Left renal cortex interstitium (tissue), 4 donors: ENCODE measurements around the gene TSPAN5. TPM values are rescaled to one million over a fixed set of nuclear protein-coding genes. Genes with fewer than 3 reads are reported as not detected.

Experiments used
- DNase-seq, 4 donors: peaks; one replicate each; pipeline ENCODE4 v3.0.0-alpha.2; 2013; ENCODE audit warnings: low read depth in 4 of 4, low spot score in 2 of 4, missing footprints in 1 of 4
- polyA plus RNA-seq, 4 donors: library from polyadenylated mRNA; unstranded; fragments of 120-200 nt; gene quantifications; one replicate each; pipeline ENCODE4 v1.2.1, GENCODE V29; 2013; ENCODE audit not compliant: insufficient read length in 4 of 4

Gene TSPAN5
- polyA plus RNA-seq, 4 donors, result 24.1 to 29.0 (median 25.4) TPM

GRCh38 chr4:98674404-98675173 is 16.2 kb upstream of the TSPAN5 start:
- no peak for DNase-seq

DNA sequence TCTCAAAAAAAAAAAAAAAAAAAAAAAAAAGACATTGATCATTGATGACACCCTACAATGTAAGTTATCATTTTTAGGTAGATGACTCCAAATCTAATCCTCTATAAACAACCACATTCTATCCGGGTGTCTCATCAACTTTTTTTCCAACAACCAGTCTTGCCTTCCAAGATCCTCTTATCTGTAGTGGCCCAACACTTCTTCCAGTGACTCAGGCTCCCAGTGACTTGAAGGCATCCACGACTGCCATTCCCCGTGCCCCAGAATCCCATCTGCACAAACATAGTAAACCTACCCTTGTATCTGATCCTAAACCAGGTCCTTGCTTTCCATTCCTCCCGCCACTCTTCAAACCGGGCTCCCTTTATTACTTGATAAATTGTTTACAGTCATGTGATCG is 15.6 kb upstream of the TSPAN5 start:
- DNase-seq, result no peak

- DNase-seq, result no peak
Observed at GRCh38 chr4:98673288-98673644, 14.9 kb upstream of the TSPAN5 start.

GRCh38 chr4:98672583-98673287 is 14.3 kb upstream of the TSPAN5 start:
- no peak for DNase-seq

GRCh38 chr4:98671131-98671530 is 12.7 kb upstream of the TSPAN5 start:
- DNase-seq, result no peak

GRCh38 chr4:98670186-98670585 is 11.8 kb upstream of the TSPAN5 start:
- DNase-seq, result no peak

GRCh38 chr4:98669577-98669976 is 11.2 kb upstream of the TSPAN5 start:
- DNase-seq, result no peak

- DNase-seq, result no peak
Observed at GRCh38 chr4:98664959-98665358, 6.5 kb upstream of the TSPAN5 start.

- no peak for DNase-seq
Observed at GRCh38 chr4:98663226-98664006, 5.0 kb upstream of the TSPAN5 start.

- DNase-seq, result no peak
Observed at GRCh38 chr4:98662626-98663225, 4.3 kb upstream of the TSPAN5 start.

- DNase-seq, result no peak
Observed at GRCh38 chr4:98662055-98662453, 3.6 kb upstream of the TSPAN5 start.

DNA sequence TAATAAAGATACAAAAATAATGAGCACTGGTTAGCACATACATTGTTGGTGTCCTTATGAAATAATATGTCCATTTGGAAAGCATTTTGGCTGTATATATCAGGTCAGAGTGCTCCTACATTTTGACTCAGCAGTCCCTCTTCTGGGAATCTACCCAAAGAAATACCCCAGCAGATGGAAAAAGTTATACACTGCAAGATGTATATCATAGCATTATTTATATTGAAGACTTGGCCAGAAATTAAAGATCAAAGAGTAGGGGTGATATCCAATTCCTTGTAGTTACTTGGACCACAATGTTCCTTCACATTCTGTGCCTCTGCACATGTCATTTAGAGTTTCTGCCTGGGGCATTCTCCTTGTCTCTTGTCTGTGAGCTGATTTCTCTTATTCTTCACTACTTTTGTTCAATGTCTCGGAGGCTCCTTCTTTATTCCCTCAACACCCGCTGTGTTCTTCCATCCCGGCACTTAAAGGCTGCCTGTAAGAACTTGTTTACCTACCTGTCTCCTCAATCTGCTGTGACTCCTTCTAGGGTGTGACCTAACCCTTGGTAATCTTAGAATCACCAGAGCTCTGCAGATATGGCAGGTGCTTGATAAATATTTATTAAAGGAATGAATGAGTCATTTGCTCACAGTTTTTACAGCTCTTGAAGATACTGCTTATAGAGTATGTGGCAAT is 3.1 kb upstream of the TSPAN5 start:
- DNase-seq, result no peak

DNA sequence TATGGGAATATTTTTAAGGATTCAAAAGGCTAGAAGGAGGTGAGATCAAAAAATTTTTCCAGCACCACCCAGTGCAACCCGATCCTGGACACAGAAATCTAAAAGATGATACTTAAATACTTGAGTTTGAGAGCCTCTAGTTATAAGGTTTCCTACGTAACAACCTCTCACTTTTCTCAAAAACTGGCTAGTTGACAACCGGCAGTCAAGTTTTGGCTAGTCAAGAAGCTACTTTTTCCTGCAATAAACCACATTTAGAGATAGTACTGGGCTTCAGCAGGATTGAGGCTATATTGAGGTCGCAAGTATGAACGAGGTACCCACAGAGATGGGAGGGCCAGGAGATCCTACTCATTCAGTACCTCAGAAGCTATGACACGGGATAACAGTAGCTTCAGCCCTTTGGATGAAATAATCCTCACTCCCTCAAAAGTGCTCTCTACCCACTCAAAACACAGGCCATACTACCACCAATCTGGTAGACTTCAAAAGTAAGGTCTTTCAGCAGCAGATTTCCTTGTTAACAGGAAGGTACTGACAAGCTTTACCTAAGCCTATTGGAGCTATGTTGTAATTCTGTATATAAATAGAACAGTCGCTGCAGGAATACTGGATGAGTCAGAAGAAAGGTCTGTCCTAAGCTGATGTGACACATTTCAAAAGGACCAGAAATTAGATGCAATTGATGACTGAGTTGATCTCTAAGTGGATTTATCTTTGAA is 1.5 kb upstream of the TSPAN5 start:
- DNase-seq, result no peak

DNA sequence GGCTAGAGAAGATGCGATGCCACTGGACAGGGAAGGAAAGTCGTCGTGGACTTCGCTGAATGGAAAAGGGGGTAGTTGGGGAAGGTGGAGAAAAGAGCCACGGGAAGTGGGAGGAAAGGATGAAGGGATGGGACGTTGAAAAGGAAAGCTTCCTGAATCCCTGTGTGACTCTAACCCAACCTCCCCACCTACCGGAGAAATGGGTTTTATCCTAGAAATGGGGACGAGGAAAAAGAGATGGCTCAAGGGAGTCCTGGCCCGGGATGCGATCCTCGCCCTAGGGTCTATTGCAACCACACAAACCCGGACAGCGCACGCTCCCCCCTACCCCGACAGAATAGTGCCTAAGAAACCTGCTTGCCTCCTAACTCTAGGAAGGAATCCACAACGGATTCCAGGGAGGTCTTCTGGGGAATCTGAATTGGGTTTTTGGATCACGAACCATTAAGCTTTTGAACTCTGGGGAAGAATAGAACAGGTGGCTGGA is 738 bp upstream of the TSPAN5 start:
- no peak for DNase-seq

DNA sequence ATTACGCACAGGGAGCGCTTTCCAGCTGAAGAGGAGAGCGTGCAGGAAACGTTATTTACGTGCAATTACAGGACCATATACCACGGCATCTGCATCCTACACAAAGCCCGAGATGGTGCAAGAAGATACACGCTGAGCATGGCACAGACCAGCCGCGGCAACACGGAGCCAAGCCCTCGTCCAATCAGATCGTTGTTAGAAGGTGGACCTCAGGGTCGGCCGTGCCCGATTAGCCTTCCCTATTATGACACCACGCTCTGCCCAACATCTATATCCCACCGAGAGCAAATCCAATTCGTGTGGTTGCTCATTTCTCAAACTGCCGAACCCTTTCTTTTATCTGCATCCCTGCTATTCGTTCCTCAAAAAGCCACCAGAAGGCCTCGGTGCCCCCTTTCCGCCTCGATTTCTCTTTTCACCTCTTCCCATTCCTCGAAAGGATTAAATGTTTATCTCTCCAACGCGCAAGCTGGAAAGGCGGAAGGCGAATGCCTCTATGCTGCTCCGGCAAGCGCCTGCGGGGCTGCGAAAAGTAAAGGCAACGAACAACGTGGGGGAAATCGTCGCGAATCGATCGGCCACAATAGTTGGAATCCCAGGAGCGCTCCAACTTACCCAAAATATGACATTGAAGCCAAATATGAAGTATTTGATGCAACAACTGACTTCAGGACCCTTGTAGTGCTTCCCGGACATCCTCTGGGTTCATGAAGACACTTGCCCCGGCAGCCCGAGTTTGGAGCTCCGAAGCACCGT is 702 bp downstream of the TSPAN5 start:
- peak in 2 of 4 donors; percentile 29 to 64 for DNase-seq

DNA sequence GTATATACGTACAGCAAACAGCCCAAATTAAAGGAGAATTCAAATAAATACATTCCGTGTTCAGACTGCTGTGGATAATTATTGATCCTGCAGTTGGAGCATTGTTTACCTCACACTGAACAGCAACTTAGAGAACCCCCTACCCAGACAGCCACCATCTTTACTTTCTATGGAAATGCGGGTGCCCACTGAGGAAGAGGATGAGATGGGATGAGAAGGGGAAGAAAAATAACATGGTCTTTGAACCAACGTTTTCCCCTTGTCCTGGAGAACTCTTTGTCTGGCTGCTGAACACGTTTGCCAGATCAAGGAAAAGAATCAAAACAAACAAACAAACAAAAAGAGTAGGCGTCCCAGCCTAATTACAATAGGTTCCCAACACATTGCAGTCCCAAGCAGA is 1.5 kb downstream of the TSPAN5 start:
- no peak for DNase-seq

- no peak for DNase-seq
Observed at GRCh38 chr4:98656443-98656842, 2.0 kb downstream of the TSPAN5 start.

DNA sequence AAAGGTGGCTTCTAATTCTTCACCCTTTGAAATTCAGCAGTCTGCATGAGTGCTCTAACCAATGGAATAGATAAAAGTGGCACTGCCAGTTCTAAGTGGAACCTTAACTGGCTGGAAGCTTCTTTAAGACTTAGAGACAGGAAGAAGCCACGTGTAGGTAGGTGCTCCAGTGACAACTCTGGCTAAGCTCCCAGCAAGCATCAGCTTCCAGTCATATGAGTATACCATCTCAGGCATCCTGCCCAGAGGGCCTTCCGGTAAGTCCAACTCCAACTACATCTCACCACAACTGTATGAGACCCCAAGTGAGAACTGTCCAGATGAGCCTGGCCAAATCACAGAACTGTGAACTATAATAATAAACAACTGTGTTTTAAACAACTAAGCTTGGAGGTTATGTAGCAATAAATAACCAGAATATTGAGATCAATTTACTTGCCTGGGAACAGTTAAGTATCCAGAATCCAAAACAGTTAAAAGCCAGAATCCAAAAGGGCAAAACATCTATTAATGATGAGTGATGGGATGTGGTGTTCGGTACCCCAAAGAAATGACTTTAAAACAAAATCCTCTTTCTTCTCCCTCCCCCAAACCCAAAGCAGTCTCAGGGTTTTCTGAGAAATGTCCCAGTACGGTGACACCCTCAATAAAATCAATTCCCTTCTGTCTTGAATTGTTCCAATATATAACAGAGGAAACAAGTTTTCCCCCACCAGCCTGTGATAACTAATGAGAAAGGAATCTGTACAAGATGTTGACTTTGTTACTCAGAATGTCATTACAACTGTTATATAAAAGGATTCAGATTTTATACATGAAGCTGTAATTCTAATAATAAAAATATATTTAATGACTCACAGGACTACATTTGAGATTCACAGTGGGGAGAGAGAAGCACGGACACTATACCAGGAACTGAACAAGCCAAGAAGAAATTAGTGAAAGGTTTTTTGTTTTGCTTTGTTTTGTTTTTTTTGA is 4.2 kb downstream of the TSPAN5 start:
- DNase-seq, result no peak
